M059J (cell line): ENCODE data around the gene TRMT1. TPM values are rescaled to one million over a fixed set of nuclear protein-coding genes. Genes with fewer than 3 reads are reported as not detected.

ENCODE experiments used
- total RNA-seq: library from RNA; depleted of rRNA; stranded (reverse); fragments of >200 nt; shearing (Covaris generic); gene quantifications from 2 replicates; pipeline ENCODE4 v1.2.3, GENCODE V29; 2014; rRNA removed

The TRMT1 gene
- total RNA-seq, 1 experiment from 2014 or later, result 19.9 TPM

Other genes with a start within 250 kb of the TRMT1 start
- 61.0 and 62.4 TPM in 2 replicates for gene DNASE2, start 235.3 kb downstream of the TRMT1 start, total RNA-seq
- gene KLF1, start 229.5 kb downstream of the TRMT1 start, total RNA-seq, result not detected in 2 replicates
- 27.2 and 27.5 TPM in 2 replicates for gene GCDH, start 225.6 kb downstream of the TRMT1 start, total RNA-seq
- gene SYCE2, start 197.4 kb downstream of the TRMT1 start, total RNA-seq, result 0.20 and 0.34 TPM in 2 replicates
- gene FARSA, start 183.0 kb downstream of the TRMT1 start, total RNA-seq, result 67.2 and 86.6 TPM in 2 replicates
- gene CALR, start 178.1 kb downstream of the TRMT1 start, total RNA-seq, result 2,061 and 2,975 TPM in 2 replicates
- 156 and 205 TPM in 2 replicates for gene RAD23A, start 170.9 kb downstream of the TRMT1 start, total RNA-seq
- gene GADD45GIP1, start 159.5 kb downstream of the TRMT1 start, total RNA-seq, result 48.1 and 54.0 TPM in 2 replicates
- gene DAND5, start 147.2 kb downstream of the TRMT1 start, total RNA-seq, result 0.62 TPM in 1 of 2 replicates, not detected in the other
- 38.5 and 52.0 TPM in 2 replicates for gene NFIX, start 121.3 kb downstream of the TRMT1 start, total RNA-seq
- gene LYL1, start 13.9 kb downstream of the TRMT1 start, total RNA-seq, result not detected in 2 replicates
- 48.1 and 126 TPM in 2 replicates for gene NACC1, start 1.5 kb upstream of the TRMT1 start, total RNA-seq
- 122 and 124 TPM in 2 replicates for gene STX10, start 33.6 kb upstream of the TRMT1 start, total RNA-seq
- 16.6 and 33.0 TPM in 2 replicates for gene IER2, start 33.7 kb upstream of the TRMT1 start, total RNA-seq